AG09309 (cell line): ENCODE results near the gene CDC42BPA.

Source experiments
- DNase-seq: peaks from one replicate; pipeline ENCODE4 v3.0.0-alpha.2; 2010; ENCODE audit warnings: low read depth
- H3K4me3 ChIP-seq: 2 replicates; pipeline ENCODE4 v1.5.1; 2011; ENCODE audit warnings: mild to moderate bottlenecking, low read depth, low read length, moderate library complexity; ENCODE audit not compliant: control insufficient read depth
- CTCF ChIP-seq: IDR thresholded peaks from 2 replicates; pipeline ENCODE4 v1.5.1; 2011; ENCODE audit warnings: mild to moderate bottlenecking, low read depth, low read length, inconsistent platforms; ENCODE audit not compliant: insufficient read depth, control insufficient read depth; ENCODE audit errors: missing control alignments

Gene CDC42BPA

GRCh38 chr1:227299688-227300087 is 18.6 kb downstream of the CDC42BPA start:
- H3K4me3 ChIP-seq, result no peak overlapping the region
- TF ChIP-seq CTCF, result no peak
- DNase-seq, result no peak

DNA sequence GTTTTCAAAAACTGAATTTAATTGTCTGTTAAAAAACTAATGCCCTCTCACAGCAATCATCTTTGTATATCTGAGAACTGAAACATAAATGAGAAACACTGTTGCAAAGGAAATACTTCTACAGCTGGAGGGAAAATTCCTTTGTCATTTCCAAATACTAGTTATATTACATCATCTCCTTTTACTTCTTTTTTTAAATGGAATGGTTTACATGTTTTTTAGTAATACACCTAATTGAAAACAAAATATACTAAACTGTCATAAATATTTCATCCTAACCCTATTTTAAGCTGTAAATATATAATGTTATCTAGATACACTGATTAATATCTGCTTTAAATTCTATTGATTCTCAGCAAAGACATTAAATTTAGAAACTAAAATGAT is 19.1 kb downstream of the CDC42BPA start:
- no peak for DNase-seq
- no peak overlapping the region for H3K4me3 ChIP-seq
- TF ChIP-seq CTCF, result no peak

GRCh38 chr1:227298512-227299240 is 19.6 kb downstream of the CDC42BPA start:
- no peak for DNase-seq
- TF ChIP-seq CTCF, result no peak
- H3K4me3 ChIP-seq, result no peak overlapping the region; the same call in 1 of the 2 replicates

DNA sequence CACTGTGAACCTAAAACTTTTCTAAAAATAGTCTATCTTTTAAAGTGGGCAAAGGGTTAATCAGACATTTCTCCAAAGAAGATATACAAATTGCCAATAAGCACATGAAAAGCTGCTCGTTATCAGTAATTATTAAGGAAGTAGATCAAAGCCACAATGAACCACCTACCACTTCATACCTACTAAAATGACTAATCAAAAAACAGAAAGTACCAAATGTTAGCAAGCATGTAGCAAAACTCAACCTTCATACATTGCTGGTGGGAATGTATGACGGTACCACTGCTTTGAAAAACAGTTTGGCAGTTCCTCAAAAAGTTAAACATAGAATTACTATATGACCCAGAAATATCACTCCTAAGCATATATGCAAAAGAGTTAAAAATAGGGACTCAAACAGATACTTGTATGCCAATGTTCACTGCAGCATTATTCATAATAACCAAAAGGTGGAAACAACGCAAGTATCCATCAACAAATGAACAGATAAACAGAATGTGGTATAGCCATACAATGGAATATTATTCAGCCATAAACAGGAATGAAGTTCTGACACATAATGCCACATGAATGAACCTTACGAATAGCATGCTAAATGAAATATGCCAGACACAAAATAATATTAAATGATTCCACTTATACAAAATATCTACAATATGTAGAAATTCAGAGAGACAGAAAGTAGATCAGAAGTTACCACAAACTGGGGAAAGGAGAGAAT is 21.1 kb downstream of the CDC42BPA start:
- no peak overlapping the region for H3K4me3 ChIP-seq
- DNase-seq, result no peak
- no peak for TF ChIP-seq CTCF

GRCh38 chr1:227295609-227296008 is 22.7 kb downstream of the CDC42BPA start:
- no peak overlapping the region for H3K4me3 ChIP-seq
- no peak for DNase-seq
- TF ChIP-seq CTCF, result no peak

DNA sequence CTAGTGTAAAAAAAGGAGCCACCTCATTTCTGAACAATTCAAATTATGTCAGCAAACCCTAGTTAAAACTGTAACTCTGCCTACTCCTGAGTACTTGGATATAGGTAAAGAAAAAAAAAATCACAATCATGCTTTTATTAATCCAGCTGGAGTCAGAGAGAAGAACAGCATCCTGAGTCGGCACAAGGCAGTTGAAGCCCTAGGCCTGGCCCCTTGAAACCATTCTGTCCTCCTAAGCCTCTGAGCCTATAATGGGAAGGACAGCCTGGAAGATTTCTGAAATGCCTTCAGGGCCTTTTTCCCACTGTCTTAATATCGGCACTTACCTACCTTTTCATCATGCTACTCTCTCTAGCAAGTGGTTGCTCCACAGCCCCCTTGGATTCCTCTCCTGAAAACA is 32.5 kb downstream of the CDC42BPA start:
- no peak overlapping the region for H3K4me3 ChIP-seq
- no peak for DNase-seq
- TF ChIP-seq CTCF, result no peak
